DMS79 (cell line): ENCODE measurements around the gene S100A3.
"Not testable (repeated sequence)": the region's sequence is repeated elsewhere in the genome, so short reads cannot be mapped to it uniquely, and the experiment has no call there.

Experiments
- DNase-seq: peaks from one replicate; lab custom pipeline; 2025; lab: John Stamatoyannopoulos, UW

S100A3 gene

DNA sequence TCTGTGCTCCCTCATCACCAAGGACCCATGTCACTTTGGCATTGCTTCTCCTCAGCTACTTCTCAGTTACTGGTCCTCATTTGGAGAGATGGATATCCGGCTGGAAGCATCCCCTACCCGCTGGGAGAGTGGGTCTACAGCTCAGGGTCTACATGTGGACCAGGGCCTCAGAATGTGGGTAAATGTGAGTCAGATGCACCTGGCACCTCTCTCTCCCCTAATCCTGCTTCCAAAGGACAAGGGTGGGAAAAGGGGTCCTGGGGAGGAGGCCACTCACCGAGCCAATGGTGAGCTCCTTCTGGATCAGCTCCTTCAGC lies 14.2 kb downstream of the S100A3 start:
- no peak for DNase-seq

DNA sequence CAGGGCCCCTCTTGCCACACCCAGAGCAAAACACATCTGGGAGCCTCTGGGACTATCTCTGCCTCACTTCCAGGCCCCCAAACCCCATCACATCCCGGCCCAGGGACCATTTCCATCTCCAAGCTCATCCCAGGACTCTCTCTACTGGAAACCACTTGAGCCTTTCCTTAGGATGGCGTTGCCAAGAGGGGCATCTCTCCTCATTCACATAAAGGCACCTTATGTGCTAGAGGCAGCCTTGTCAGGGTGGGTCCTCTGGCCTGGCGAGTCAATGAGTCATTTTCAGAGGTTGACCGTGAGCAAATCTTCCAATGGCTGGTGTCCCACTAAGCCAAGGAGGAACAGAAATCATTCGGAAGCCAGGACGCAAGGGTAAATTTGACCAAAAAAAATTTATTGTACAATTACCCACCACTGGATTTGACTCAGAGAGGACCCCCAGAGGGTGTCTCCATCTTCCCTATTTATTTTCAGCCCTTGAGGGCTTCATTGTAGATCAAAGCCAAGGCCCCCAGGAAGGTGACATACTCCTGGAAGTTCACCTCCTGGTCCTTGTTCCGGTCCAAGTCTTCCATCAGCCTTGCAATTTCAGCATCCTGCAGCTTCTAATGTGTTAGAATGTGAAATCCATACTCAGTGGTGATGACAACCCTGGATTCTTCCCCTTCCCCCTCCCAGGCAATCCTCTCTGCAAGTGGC lies 14.7 kb downstream of the S100A3 start:
- DNase-seq: no peak

DNA sequence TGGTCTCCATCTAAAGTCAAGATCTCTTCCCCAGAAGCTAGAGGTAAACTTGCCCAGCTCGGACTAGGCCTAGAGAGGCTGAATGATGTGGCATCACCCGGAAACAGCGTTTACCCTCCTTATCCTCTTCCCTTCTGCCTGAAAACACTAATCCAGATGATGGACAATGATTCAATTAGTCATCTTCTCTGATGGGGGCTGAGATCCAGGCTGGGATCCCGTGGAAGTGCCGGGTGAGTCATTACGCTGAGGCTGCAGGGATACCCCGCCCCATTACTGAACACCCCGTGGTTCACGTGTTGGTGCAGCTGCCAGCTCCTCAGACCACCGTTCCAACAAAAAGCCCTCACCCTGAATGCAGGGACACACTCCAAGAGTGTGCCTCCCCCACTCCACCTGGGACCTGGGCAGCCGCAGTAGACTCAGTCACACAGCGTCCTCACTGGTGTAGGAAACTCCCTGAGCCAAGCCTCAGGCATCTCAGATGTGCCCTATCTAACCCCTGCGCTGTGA lies 15.3 kb downstream of the S100A3 start:
- peak; percentile 71 for DNase-seq

DNA sequence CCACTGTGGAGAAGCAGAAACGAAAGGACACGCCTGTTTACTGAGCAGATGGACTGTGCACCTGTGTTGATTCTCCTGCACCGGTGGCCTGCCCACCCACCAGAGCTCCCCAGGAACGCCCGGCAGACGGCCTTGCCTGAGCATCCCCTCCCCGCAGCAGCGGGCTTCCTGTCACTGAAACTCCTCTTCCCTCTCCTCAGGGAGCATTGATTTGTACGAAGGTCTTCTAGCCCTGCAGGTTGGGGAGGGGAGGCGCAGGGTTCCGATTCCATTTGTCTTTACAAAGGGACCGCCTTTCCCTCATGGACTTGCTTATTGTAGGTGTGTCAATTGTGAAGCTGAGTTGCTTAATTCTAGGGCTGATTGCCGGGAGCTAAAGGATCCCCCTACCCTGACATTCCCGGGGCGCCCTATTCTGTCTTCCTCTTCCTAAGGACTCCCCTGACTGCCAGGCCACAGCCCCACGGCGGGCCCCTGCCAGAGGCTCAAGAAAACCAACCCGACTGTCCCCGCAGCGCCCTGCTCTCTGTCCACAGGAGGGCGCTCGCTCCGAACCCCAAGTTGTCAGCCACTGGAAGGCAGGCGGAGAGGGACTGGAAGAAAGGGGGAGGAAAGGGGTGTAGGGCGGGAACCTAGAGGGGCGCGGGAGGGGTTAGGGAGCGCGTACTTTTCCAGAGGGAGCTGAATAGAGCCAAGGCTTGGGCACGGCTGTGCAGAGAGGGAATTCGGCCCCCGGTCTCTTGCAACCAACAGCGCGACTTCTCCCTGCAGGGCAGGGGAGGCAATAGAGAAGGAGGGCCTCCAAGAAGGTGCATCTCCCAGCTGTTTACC lies 16.1 kb downstream of the S100A3 start:
- peak; percentile 85 for DNase-seq

DNA sequence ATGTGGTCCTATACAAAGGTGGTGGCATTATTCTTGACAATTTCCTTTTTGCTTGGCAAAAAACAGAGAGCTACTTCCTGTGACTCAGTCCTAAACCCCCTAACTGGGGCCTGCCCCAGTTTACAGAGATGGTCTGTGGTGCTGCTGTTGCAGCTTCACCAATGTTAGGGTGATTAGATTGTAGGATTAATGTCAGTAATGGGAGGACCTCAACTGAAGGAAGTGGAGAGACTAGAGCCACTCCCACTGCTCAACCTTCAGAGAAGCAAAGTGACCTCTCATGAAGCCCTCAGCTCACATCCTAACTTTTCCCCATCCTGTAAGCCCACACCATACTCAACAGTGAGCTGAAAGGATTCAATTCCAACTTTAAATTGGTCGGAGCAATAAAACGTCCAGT lies 16.9 kb downstream of the S100A3 start:
- no peak for DNase-seq

DNA sequence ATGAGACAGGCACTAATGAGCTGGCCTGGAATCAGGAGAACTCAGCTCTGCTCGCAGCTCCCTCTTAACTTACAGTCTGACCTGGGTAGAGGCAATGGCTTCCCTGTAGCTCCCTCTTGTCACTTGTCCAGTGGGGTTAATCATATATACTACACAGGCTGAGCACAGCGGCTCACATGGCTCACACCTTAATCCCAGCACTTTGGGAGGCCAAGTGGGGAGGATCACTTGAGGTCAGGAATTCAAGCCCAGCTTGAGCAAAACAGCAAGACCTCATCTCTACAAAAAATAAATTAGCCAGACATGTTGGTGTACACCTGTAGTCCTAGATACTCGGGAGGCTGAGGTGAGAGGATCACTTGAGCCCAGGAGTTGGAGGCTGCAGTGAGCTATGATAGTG lies 17.4 kb downstream of the S100A3 start:
- DNase-seq: no peak

DNA sequence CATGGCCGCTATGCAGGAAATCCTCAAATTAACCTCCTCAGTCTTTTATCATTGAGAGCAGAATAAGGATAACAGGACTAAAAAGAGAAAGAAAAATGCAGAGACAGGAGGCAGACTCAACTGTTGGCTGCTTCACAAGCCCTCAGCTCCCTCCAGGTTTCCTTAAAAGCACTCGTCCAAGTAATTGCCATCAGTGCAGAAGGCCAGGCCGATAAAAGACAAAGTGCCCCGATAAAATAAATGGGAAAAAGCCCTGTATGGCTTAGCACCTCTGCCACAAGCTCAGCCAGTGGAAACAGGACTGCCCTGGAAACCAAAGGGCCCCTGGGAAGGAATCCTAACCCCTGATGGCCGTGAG lies 21.4 kb downstream of the S100A3 start:
- DNase-seq: no peak

DNA sequence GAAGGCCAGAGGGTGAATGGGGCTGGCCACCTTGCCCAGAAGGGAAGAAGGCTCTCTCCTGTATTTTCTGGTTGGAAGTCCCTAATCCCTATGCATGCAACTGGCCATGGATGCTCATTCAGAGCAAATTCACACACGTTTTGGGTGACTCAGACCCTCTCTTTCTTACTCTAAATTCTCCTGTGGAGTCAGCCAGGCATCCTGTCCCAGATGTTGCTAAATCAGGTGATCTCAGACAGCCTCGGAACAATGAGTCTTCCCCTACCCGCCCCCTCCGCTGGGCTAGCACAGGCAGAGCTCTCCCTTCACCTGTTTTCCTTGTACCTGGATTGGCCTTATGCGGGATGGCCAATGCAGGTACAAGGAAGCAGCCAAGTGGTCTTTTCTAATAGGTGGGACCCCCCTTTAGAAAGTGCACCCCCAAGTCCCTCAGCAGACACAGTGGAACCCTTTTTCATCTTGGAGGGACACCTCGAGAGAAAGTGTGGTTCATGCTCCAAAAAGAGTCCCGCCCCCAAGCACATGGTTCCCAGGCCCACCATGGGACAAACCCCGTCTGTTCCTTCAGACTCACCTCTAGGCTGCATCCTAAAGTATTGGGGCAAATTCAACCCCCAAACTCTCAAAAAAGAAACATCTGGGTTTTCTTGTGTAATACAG lies 21.9 kb downstream of the S100A3 start:
- no peak for DNase-seq

DNA sequence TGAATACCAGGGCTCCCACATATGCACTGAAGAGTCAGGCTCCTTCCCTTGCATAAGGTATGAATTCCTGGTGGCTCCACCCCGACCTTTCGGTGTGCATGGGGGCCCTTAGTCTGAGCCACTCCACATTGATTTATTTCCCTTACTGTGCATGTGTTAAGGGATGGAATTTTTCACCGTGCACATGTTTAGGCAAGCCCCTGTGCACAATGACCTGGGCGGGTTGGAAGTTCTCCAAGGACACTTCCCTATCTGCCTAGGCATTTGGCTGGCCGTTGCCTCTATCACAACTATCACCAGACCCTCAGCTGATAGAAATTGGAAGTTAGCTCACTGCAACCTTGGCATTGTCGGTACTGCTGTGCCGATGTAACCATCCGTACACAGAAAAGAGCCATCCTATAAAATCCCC lies 22.9 kb downstream of the S100A3 start:
- DNase-seq: peak; percentile 83

DNA sequence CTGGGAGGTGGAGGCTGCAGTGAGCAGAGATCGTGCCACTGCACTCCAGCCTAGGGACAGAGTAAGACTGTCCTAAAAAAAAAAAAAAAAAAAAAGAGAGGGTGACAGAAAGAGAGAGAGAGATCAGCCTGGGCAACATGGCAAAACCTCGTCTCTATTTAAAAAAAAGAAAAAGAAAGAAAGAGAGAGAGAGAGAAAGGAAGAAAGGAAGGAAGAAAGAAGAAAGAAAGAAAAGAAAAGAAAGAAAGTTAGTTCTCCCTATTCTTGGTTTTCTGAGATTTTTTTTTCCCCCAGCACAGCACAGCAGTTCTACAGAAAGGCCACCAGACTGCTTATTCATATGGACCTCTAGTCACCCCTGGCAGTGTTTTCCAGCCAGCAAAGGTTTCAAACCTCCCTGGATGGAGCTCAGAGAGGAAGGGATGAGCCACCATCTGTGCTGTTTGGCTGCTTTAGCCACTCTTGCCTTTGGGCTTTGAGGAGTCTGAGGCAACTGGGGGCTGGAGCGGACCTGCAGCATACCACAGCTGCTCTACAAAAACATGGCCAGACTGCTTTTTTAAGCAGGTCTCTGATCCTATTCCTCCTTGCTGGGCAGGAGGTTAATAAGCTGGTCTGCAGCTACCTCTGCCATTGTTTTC lies 23.9 kb downstream of the S100A3 start:
- no peak for DNase-seq

DNA sequence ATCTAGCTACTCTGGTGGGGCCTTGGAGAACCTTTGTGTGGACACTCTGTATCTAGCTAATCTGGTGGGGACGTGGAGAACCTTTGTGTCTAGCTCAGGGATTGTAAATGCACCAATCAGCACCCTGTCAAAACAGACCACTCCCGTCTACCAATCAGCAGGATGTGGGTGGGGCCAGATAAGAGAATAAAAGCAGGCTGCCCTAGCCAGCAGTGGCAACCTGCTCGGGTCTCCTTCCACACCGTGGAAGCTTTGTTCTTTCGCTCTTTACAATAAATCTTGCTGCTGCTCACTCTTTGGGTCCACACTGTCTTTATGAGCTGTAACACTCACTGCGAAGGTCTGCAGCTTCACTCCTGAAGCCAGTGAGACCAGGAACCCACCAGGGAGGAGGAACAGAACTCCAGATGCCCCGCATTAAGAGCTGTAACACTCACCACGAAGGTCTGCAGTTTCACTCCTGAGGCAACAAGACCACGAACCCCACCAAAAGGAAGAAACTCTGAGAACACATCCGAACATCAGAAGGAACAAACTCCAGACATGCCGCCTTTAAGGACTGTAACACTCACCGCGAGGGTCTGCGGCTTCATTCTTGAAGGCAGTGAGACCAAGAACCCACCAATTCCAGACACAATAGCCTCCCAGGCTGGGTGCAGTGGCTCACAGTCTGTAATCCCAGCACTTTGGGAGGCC lies 26.6 kb downstream of the S100A3 start:
- DNase-seq: not testable (repeated sequence)

DNA sequence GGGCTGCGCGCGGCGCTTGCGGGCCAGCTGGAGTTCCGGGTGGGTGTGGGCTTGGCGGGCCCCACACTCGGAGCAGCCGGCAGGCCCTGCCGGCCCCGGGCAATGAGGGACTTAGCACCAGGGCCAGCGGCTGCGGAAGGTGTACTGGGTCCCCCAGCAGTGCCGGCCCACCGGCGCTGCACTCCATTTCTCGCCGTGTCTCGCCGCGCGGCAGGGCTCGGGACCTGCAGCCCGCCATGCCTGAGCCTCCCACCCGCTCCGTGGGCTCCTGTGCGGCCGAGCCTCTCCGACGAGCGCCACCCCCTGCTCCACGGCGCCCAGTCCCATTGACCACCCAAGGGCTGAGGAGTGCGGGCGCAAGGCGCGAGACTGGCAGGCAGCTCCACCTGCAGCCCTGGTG lies 27.2 kb downstream of the S100A3 start:
- DNase-seq: not testable (repeated sequence)

DNA sequence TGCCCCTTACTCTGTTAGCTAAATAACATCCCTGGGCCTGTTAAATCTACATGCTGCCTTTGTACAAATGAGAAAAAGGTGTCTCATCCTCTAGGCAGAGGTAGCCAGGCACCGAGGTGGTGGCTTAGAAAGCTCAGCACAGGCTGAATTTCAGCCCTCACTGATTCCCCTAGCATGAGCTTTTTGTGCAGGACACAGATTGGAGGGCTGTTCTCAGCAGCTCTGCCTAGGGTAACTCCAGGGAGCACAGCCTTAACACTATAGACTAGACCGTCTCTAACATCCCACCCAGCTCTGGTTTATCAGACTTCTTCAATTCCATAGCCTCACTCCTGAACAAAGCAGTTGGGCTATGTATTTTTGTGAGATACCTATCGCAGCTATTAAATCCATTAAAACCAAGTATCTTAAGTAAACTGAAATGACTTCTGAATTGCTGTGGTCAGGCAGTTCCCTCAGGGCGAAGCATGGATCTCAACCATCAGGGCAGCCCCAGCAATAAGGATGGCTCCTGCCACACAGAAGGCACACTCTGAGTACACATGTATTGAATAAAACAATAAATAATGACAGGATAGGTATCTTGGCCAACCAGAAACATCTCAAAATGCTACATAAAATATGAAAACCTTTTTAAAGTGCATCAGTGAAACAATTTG lies 28.1 kb downstream of the S100A3 start:
- no peak for DNase-seq

DNA sequence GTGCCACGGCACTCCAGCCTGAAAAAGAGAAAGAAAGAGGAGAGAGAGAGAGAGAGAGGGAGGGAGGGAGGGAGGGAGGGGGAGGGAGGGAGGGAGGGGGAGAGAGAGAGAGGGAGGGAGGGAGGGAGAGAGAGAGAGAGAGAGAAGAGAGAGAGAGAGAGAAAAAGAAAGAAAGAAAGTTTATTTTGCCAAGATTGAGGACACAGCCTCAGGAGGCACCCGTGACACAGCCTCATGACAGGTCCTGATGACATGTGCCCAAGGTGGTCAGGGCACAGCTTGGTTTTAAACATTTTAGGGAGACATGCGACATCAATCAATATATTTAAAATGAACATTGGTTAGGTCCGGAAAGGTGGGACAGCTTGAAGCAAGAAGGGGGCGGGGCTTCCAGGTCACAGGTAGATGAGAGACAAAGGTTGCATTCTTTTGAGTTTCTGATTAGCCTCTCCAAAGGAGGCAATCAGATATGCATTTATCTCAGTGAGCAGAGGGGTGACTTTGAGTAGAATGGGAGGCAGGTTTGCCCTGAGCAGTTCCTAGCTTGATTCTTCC lies 28.8 kb downstream of the S100A3 start:
- DNase-seq: not testable (repeated sequence)

DNA sequence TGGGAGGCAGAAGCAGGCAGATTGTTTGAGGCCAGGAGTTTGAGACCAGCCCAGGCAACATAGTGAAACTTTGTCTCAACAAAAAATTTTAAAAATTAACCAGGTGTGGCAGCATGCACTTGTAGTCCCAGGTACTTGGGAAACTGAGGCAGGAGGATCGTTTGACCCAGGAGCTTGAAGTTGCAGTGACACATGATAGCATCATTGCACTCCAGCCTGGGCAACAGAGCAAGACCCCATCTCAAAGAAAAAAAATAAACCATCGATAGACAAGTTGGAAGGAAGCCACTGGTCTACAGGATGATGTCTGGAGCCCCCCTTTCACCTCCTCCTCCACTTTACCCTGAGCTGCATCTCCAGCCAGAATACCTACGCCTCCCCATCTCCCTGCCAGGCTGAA lies 29.8 kb downstream of the S100A3 start:
- DNase-seq: no peak

DNA sequence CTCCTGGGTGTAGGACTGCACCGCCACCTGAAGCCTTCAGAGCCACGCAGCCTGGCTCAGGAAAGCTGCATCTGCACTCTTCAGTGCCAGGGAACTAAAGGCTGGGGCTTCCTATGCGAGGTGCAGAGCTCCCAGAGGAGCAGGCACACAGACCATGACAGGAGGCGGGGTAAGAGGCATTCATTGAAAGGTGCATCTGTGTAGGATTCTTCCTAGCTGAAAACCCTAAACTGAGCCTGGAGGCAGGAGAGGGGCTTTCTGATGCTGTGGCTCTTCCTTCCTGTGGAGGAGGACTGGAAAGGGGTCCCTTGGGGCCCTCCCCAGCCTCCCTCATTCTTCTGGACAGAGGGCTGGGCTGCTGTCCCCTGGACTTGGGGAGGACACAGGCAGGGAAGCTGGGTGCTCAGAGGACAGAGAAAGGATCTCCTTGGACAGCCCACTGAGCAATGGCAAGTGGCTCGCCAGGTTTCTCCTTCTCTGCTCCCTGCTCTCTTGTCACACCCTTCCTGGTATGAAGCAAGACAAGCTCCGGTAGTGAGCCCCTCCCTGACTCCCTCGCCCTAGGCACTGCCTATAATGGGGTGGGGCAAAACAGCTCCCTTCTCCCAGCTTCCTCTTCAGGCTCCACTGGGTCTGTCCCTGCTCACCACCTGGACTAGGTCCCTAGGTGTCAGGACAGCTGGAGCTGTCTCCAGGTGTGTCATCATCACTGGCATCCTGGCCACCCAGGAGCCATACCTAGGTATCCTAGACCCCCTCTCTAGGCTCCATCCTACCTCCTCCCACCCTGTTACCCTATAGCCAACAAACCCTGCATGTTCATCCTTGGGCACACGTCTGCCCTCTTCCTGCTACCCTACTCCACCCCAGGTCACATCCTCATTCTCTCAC lies 33.3 kb downstream of the S100A3 start:
- no peak for DNase-seq

DNA sequence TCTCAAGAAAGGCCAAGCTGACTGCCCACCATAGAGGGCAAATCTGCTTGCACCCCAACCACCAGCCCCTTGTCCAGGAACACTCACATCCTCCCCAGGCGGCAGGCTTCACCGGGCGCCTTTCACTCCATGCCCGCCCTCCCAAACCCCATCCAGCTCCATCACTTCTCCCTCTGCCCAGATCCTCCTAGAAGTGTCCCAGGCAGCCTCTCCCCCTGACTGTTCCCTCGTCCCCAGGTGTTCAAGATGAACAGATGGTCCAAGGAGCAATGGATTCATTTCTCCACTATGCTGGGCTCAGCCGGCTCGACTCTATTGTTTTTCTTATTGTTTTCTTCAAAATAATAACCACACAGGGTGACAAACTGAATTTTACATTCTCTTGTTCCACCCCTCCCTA lies 35.4 kb downstream of the S100A3 start:
- no peak for DNase-seq

DNA sequence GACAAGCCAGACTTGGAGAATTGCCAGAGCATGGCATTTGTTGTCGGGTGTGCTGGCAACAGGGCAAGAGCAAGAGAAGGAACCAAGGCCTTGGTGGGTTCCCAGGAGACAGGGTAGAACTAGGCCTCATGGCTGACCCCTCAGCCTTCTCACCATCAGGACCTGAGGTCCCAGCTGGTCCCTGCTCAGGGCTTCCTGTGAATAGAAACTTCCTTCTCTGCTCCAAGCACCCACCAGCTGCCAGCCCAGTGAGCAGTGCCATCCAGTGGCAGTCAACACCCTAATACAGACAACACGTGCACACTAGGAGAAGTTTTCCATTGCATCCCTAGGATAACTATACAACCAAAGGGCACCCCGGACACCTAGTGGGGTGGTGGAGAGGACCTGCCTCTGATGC lies 36.0 kb downstream of the S100A3 start:
- DNase-seq: no peak

DNA sequence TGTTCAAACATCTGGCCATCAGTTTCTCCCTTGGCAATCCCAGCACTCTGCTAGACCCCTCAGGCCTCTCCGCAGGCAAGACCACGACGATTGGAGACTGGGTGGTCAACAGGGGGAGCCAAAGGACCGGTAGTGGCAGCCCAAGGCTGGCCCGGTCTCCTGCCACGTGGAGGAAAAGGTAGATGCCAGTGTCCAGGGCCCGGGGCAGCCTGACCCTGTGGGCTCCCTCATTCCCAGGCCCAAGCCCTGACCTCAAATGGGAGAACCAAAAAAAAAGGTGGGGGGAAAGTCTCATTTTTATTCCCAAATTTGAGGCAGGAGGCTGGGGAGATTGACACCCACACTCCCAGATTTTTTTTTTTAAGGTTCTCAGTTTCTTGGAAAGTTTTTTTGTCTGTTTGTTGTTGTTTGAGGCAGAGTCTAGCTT lies 38.1 kb downstream of the S100A3 start:
- DNase-seq: peak; percentile 37
